Adipose tissue (tissue), 3 donors: Measurements from ENCODE around the gene PARM1. TPM values are rescaled to one million over a fixed set of nuclear protein-coding genes. Genes with fewer than 3 reads are reported as not detected.

Source experiments
- H3K27ac ChIP-seq: one replicate; pipeline ENCODE4 v1.5.1; 2013; ENCODE audit warnings: low read depth, low read length
- WGBS, 3 donors: extraction: QIAGEN DNeasy Blood & Tissue Kit; methylation state at CpG; one replicate each; pipeline ENCODE4 v1.1.7; 2013; 5-methylcytosine and 5-hydroxymethylcytosine counted together
- polyA plus RNA-seq, 3 donors: library from polyadenylated mRNA; stranded (reverse); fragments of 200-250 nt; gene quantifications; one replicate each; pipeline ENCODE4 v1.2.3, GENCODE V29; 2013
- donor health status: healthy with polysubstance abuse.
- donor health status: Bipolar disorder and iron deficiency.
- donor health status: healthy.

The PARM1 gene
- polyA plus RNA-seq, 3 donors, result 9.5 to 16.0 (median 11.3) TPM

GRCh38 chr4:75005727-75006126 lies 72.8 kb downstream of the PARM1 start:
- WGBS, 3 donors, result 90 to 100% (median 92%) methylated on average over 1 of the region's 1 CpG

GRCh38 chr4:75007891-75008290 lies 75.0 kb downstream of the PARM1 start:
- 79 to 93% (median 83%) methylated on average over 3 of the region's 3 CpGs for WGBS, 3 donors
- no peak overlapping the region for H3K27ac ChIP-seq

More at GRCh38 chr4:75005727-75006126, 72.8 kb downstream of the PARM1 start:
- H3K27ac ChIP-seq, result no peak overlapping the region

- H3K27ac ChIP-seq, result no peak overlapping the region
- WGBS, 3 donors, result 87 to 91% (median 91%) methylated on average over 1 of the region's 1 CpG
Observed at GRCh38 chr4:75009138-75009537, 76.2 kb downstream of the PARM1 start.

GRCh38 chr4:75011131-75011795 lies 78.3 kb downstream of the PARM1 start:
- 83 to 91% (median 87%) methylated on average over 4 of the region's 4 CpGs for WGBS, 3 donors
- no peak overlapping the region for H3K27ac ChIP-seq

GRCh38 chr4:75015627-75016026 lies 82.7 kb downstream of the PARM1 start:
- H3K27ac ChIP-seq, result no peak overlapping the region
- 89 to 95% (median 95%) methylated on average over 2 of the region's 2 CpGs for WGBS, 3 donors

GRCh38 chr4:75016472-75016871 lies 83.6 kb downstream of the PARM1 start:
- H3K27ac ChIP-seq, result no peak overlapping the region
- 66 to 67% (median 67%) methylated on average over 6 of the region's 6 CpGs for WGBS, 3 donors

GRCh38 chr4:75018811-75019479 lies 86.0 kb downstream of the PARM1 start:
- WGBS, 3 donors, result 79 to 84% (median 81%) methylated on average over 3 of the region's 3 CpGs
- H3K27ac ChIP-seq, result no peak overlapping the region

- 71 to 86% (median 75%) methylated on average over 5 of the region's 5 CpGs for WGBS, 3 donors
- no peak overlapping the region for H3K27ac ChIP-seq
Observed at GRCh38 chr4:75025431-75025830, 92.5 kb downstream of the PARM1 start.

GRCh38 chr4:75028196-75028854 lies 95.4 kb downstream of the PARM1 start:
- H3K27ac ChIP-seq, result no peak overlapping the region
- 74 to 77% (median 74%) methylated on average over 6 of the region's 6 CpGs for WGBS, 3 donors

- WGBS, 3 donors, result 34 to 92% (median 92%) methylated on average over 1 of the region's 1 CpG
- no peak overlapping the region for H3K27ac ChIP-seq
Observed at GRCh38 chr4:75030028-75030427, 97.1 kb downstream of the PARM1 start.

GRCh38 chr4:75030649-75031235 lies 97.8 kb downstream of the PARM1 start:
- WGBS, 3 donors, result 49 to 72% (median 65%) methylated on average over 3 of the region's 3 CpGs
- H3K27ac ChIP-seq, result no peak overlapping the region

- 67 to 80% (median 77%) methylated on average over 1 of the region's 1 CpG for WGBS, 3 donors
- no peak overlapping the region for H3K27ac ChIP-seq
Observed at GRCh38 chr4:75031775-75032174, 98.9 kb downstream of the PARM1 start.

GRCh38 chr4:75034523-75034922 lies 101.6 kb downstream of the PARM1 start:
- WGBS, 3 donors, result 71 to 87% (median 79%) methylated on average over 3 of the region's 3 CpGs
- no peak overlapping the region for H3K27ac ChIP-seq

- 91 to 97% (median 91%) methylated on average over 5 of the region's 5 CpGs for whole genome bisulfite sequencing, 3 donors
- no peak overlapping the region for H3K27ac ChIP-seq
Observed at GRCh38 chr4:75035321-75035720, 102.4 kb downstream of the PARM1 start.

GRCh38 chr4:75036046-75036830 lies 103.3 kb downstream of the PARM1 start:
- 64 to 74% (median 68%) methylated on average over 3 of the region's 3 CpGs for WGBS, 3 donors
- no peak overlapping the region for H3K27ac ChIP-seq

GRCh38 chr4:75037252-75037651 lies 104.3 kb downstream of the PARM1 start:
- H3K27ac ChIP-seq, result no peak overlapping the region
- 38 to 59% (median 53%) methylated on average over 1 of the region's 1 CpG for WGBS, 3 donors

- WGBS, 3 donors, result 83 to 92% (median 87%) methylated on average over 4 of the region's 4 CpGs
- H3K27ac ChIP-seq, result no peak overlapping the region
Observed at GRCh38 chr4:75038376-75038775, 105.5 kb downstream of the PARM1 start.

- no peak overlapping the region for H3K27ac ChIP-seq
- WGBS, 3 donors, result 75 to 92% (median 88%) methylated on average over 5 of the region's 5 CpGs
Observed at GRCh38 chr4:75040703-75041102, 107.8 kb downstream of the PARM1 start.
